ENCODE data around the gene DNAJC25.

The DNAJC25 gene

GRCh38 chr9:111634860-111635259 lies 3.7 kb downstream of the DNAJC25 start:
- no peak for TF ChIP-seq POLR2A (IDR thresholded peaks at IDR 0.05; ENCODE audit: low read depth, low read length)
- FAIRE-seq (peak; percentile 90), DNase-seq (ENCODE audit: insufficient read length, low spot score) (no peak)

- DNase-seq (ENCODE audit: insufficient read length, low spot score) = no peak
- no peak for TF ChIP-seq POLR2A (IDR thresholded peaks at IDR 0.05; ENCODE audit: low read depth, low read length)
- FAIRE-seq = no peak
Measured at GRCh38 chr9:111637421-111637950, 6.4 kb downstream of the DNAJC25 start.

- TF ChIP-seq POLR2A (IDR thresholded peaks at IDR 0.05; ENCODE audit: low read depth, low read length) = no peak
- no peak for FAIRE-seq
- DNase-seq (ENCODE audit: insufficient read length, low spot score) = no peak
Measured at GRCh38 chr9:111644195-111644772, 13.2 kb downstream of the DNAJC25 start.

- DNase-seq (ENCODE audit: insufficient read length, low spot score) (no peak), FAIRE-seq (no peak)
- no peak for TF ChIP-seq POLR2A (IDR thresholded peaks at IDR 0.05; ENCODE audit: low read depth, low read length)
Measured at GRCh38 chr9:111645806-111646205, 14.7 kb downstream of the DNAJC25 start.

- TF ChIP-seq POLR2A (IDR thresholded peaks at IDR 0.05; ENCODE audit: low read depth, low read length) = no peak
- FAIRE-seq (peak; percentile 11), DNase-seq (ENCODE audit: insufficient read length, low spot score) (no peak)
Measured at GRCh38 chr9:111646417-111646816, 15.3 kb downstream of the DNAJC25 start.

GRCh38 chr9:111648066-111648465 lies 16.9 kb downstream of the DNAJC25 start:
- no peak for TF ChIP-seq POLR2A (IDR thresholded peaks at IDR 0.05; ENCODE audit: low read depth, low read length)
- DNase-seq (ENCODE audit: insufficient read length, low spot score) (no peak), FAIRE-seq (peak; percentile 11)

GRCh38 chr9:111649016-111649415 lies 17.9 kb downstream of the DNAJC25 start:
- no peak for TF ChIP-seq POLR2A (IDR thresholded peaks at IDR 0.05; ENCODE audit: low read depth, low read length)
- FAIRE-seq = no peak
- no peak for DNase-seq (ENCODE audit: insufficient read length, low spot score)

GRCh38 chr9:111657051-111657450 lies 25.9 kb downstream of the DNAJC25 start:
- no peak for DNase-seq (ENCODE audit: insufficient read length, low spot score)
- FAIRE-seq = no peak
- TF ChIP-seq POLR2A (IDR thresholded peaks at IDR 0.05; ENCODE audit: low read depth, low read length) = no peak

GRCh38 chr9:111658943-111659342 lies 27.8 kb downstream of the DNAJC25 start:
- DNase-seq (ENCODE audit: insufficient read length, low spot score) (no peak), FAIRE-seq (no peak)
- no peak for TF ChIP-seq POLR2A (IDR thresholded peaks at IDR 0.05; ENCODE audit: low read depth, low read length)

GRCh38 chr9:111659691-111660090 lies 28.6 kb downstream of the DNAJC25 start:
- no peak for DNase-seq (ENCODE audit: insufficient read length, low spot score)
- no peak for FAIRE-seq
- TF ChIP-seq POLR2A (IDR thresholded peaks at IDR 0.05; ENCODE audit: low read depth, low read length) = no peak

- DNase-seq (ENCODE audit: insufficient read length, low spot score) (peak; percentile 69), FAIRE-seq (no peak)
- peak; percentile 46 for TF ChIP-seq POLR2A (IDR thresholded peaks at IDR 0.05; ENCODE audit: low read depth, low read length)
Measured at GRCh38 chr9:111661150-111661801, 30.1 kb downstream of the DNAJC25 start, which contains the start of gene GNG10. GNG10 (plus strand) TSS chr9:111661605; CDS start chr9:111661635, 30 bp downstream.

- DNase-seq (ENCODE audit: insufficient read length, low spot score) (peak; percentile 52), FAIRE-seq (peak; percentile 74)
- TF ChIP-seq POLR2A (IDR thresholded peaks at IDR 0.05; ENCODE audit: low read depth, low read length) = no peak
Measured at GRCh38 chr9:111661802-111662521, 30.8 kb downstream of the DNAJC25 start.

GRCh38 chr9:111662576-111663300 lies 31.6 kb downstream of the DNAJC25 start:
- FAIRE-seq = no peak
- no peak for TF ChIP-seq POLR2A (IDR thresholded peaks at IDR 0.05; ENCODE audit: low read depth, low read length)

More at GRCh38 chr9:111662576-111663300, 31.6 kb downstream of the DNAJC25 start:
- DNase-seq (ENCODE audit: insufficient read length, low spot score) = no peak
